ENCODE results near the gene OPALIN. TPM values are rescaled to one million over a fixed set of nuclear protein-coding genes. Genes with fewer than 3 reads are reported as not detected.
"Not testable (repeated sequence)": the region's sequence is repeated elsewhere in the genome, so short reads cannot be mapped to it uniquely, and the experiment has no call there.

OPALIN gene
- polyA plus RNA-seq, 3 donors: not detected

GRCh38 chr10:96339956-96340904, 18.6 kb downstream of the OPALIN start:
- peak; percentile 12 to 46 (median 45) for DNase-seq (ENCODE audit: low read depth in 3 of 3, low spot score in 2 of 3)

GRCh38 chr10:96339383-96339782, 19.4 kb downstream of the OPALIN start:
- DNase-seq (ENCODE audit: low read depth in 3 of 3, low spot score in 2 of 3): no peak

- no peak for DNase-seq (ENCODE audit: low read depth in 3 of 3, low spot score in 2 of 3)
Measured at GRCh38 chr10:96338279-96338925, 20.4 kb downstream of the OPALIN start.

- DNase-seq (ENCODE audit: low read depth in 3 of 3, low spot score in 2 of 3): no peak
Measured at GRCh38 chr10:96337106-96337505, 21.7 kb downstream of the OPALIN start.

GRCh38 chr10:96334616-96335526, 23.9 kb downstream of the OPALIN start:
- DNase-seq (ENCODE audit: low read depth in 3 of 3, low spot score in 2 of 3): peak in 2 of 3 donors; percentile 12 to 14

GRCh38 chr10:96333101-96333500, 25.7 kb downstream of the OPALIN start:
- DNase-seq (ENCODE audit: low read depth in 3 of 3, low spot score in 2 of 3): no peak

GRCh38 chr10:96327462-96327861, 31.3 kb downstream of the OPALIN start:
- no peak for DNase-seq (ENCODE audit: low read depth in 3 of 3, low spot score in 2 of 3)

GRCh38 chr10:96325719-96326373, 33.0 kb downstream of the OPALIN start:
- DNase-seq (ENCODE audit: low read depth in 3 of 3, low spot score in 2 of 3): no peak

GRCh38 chr10:96324447-96324846, 34.4 kb downstream of the OPALIN start:
- DNase-seq (ENCODE audit: low read depth in 3 of 3, low spot score in 2 of 3): no peak

- DNase-seq (ENCODE audit: low read depth in 3 of 3, low spot score in 2 of 3): no peak
Measured at GRCh38 chr10:96322275-96322674, 36.5 kb downstream of the OPALIN start.

GRCh38 chr10:96321822-96322221, 37.0 kb downstream of the OPALIN start:
- DNase-seq (ENCODE audit: low read depth in 3 of 3, low spot score in 2 of 3): no peak

GRCh38 chr10:96319754-96320474, 38.9 kb downstream of the OPALIN start:
- DNase-seq (ENCODE audit: low read depth in 3 of 3, low spot score in 2 of 3): no peak

- no peak for DNase-seq (ENCODE audit: low read depth in 3 of 3, low spot score in 2 of 3)
Measured at GRCh38 chr10:96317067-96317833, 41.6 kb downstream of the OPALIN start.

GRCh38 chr10:96313344-96313743, 45.5 kb downstream of the OPALIN start:
- DNase-seq (ENCODE audit: low read depth in 3 of 3, low spot score in 2 of 3): no peak

- no peak for DNase-seq (ENCODE audit: low read depth in 3 of 3, low spot score in 2 of 3)
Measured at GRCh38 chr10:96311180-96311715, 47.6 kb downstream of the OPALIN start.

GRCh38 chr10:96310321-96310669, 48.5 kb downstream of the OPALIN start:
- DNase-seq (ENCODE audit: low read depth in 3 of 3, low spot score in 2 of 3): no peak

- DNase-seq (ENCODE audit: low read depth in 3 of 3, low spot score in 2 of 3): no peak
Measured at GRCh38 chr10:96309628-96310320, 49.0 kb downstream of the OPALIN start.

GRCh38 chr10:96308854-96309253, 49.9 kb downstream of the OPALIN start:
- DNase-seq (ENCODE audit: low read depth in 3 of 3, low spot score in 2 of 3): not testable (repeated sequence)

Data from right renal cortex interstitium (tissue), 3 donors.